Gastroesophageal sphincter (tissue), 3 donors: ENCODE results near the gene RNASE4.
"Not testable (repeated sequence)": the region's sequence is repeated elsewhere in the genome, so short reads cannot be mapped to it uniquely, and the experiment has no call there.

Experiments used
- CTCF ChIP-seq, 4 experiments: fragments of 200-600 bp in 2 of 4; fragments of 450-650 bp in 2 of 4; sonication (generic) in 1 of 4; IDR thresholded peaks; one replicate each; pipeline ENCODE4 v1.5.1; 2017 to 2019; ENCODE audit warnings: antibody characterized with exemption in 4 of 4, mild to moderate bottlenecking in 2 of 4, moderate library complexity in 2 of 4
- EP300 ChIP-seq: sonication (generic); formaldehyde crosslinking; IDR thresholded peaks from one replicate; pipeline ENCODE4 v1.6.1; 2017; ENCODE audit warnings: antibody characterized with exemption, mild to moderate bottlenecking
- POLR2A ChIP-seq, 2 donors: fragments of 450-650 bp; IDR thresholded peaks; one replicate each; pipeline ENCODE4 v1.6.1; 2017; ENCODE audit warnings: antibody characterized with exemption in 2 of 2, mild to moderate bottlenecking in 2 of 2, moderate library complexity in 1 of 2
- POLR2AphosphoS5 ChIP-seq: sonication (generic); formaldehyde crosslinking; IDR thresholded peaks from one replicate; pipeline ENCODE4 v1.6.1; 2017; ENCODE audit warnings: antibody characterized with exemption

GRCh38 chr14:20726121-20726520 lies 41.8 kb downstream of the RNASE4 start:
- not testable (repeated sequence) for TF ChIP-seq POLR2A (IDR thresholded peaks at IDR 0.05); CTCF (IDR thresholded peaks at IDR 0.05); EP300; POLR2AphosphoS5
